ENCODE results near the gene FSD2. TPM values are rescaled to one million over a fixed set of nuclear protein-coding genes. Genes with fewer than 3 reads are reported as not detected.

Gene FSD2
- total RNA-seq, 1 donor from 2014 or later: 0.09 TPM

DNA sequence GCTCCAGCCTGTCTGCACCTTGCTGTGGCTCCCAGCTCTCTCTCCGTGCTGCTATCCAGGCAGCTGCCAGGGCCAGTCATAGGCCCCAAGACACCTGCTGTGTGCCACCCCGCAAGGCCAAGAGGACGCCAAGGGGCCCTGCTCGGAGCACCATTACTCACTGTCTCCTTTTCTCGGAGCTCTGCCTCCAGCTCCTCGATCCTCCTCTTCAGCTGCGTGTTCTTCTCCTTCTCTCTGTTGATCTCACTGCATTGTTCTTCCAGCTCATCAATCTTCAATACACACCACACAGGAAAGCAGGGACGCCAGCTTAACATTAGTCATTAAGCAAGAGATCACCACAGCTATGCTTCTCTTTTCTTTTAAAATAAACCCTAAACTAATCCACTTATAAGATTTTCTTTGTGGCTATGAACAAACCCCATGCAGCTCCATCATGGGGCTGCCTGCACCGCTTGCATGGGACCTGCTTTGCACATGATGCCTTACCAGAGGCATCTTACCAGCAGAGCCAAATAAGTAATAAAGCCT is 46.2 kb upstream of the FSD2 start:
- H3K4me2 ChIP-seq (ENCODE audit: low read length): peak overlapping the region; percentile 38
- H3K4me1 Mint-ChIP-seq (ENCODE audit: low read depth, unreplicated experiment): peaks cover 27% of the 10 kb centered on the region
- no peak overlapping the region for H2AFZ ChIP-seq (ENCODE audit: low read depth, low read length)
- no peak overlapping the region for H3K27ac Mint-ChIP-seq (ENCODE audit: unreplicated experiment)
- no peaks in the 10 kb centered on the region for H3K36me3 ChIP-seq (ENCODE audit: insufficient read depth, low read length)
- no peaks in the 10 kb centered on the region for H3K27me3 ChIP-seq (ENCODE audit: insufficient read depth, low read length)
- DNase-seq (ENCODE audit: low read depth) (peak; percentile 92), FAIRE-seq (no peak)
- no peaks in the 10 kb centered on the region for H3K27me3 Mint-ChIP-seq (ENCODE audit: low read depth, unreplicated experiment)
- H3K79me2 ChIP-seq (ENCODE audit: insufficient read depth, low read length): no peaks in the 10 kb centered on the region
- H3K27ac ChIP-seq (ENCODE audit: low read depth, low read length): no peak overlapping the region
- H3K4me3 ChIP-seq (ENCODE audit: insufficient read depth, low read depth, low read length): no peak overlapping the region
- H4K20me1 ChIP-seq (ENCODE audit: insufficient read depth, low read length): no peaks in the 10 kb centered on the region
- H3K9me3 Mint-ChIP-seq (ENCODE audit: unreplicated experiment): no peaks in the 10 kb centered on the region
- no peak overlapping the region for H3K4me3 Mint-ChIP-seq (ENCODE audit: unreplicated experiment)
- TF ChIP-seq EZH2 (IDR thresholded peaks at IDR 0.05; ENCODE audit: insufficient read depth, low read length): no peak
- TF ChIP-seq, protein P1, sequence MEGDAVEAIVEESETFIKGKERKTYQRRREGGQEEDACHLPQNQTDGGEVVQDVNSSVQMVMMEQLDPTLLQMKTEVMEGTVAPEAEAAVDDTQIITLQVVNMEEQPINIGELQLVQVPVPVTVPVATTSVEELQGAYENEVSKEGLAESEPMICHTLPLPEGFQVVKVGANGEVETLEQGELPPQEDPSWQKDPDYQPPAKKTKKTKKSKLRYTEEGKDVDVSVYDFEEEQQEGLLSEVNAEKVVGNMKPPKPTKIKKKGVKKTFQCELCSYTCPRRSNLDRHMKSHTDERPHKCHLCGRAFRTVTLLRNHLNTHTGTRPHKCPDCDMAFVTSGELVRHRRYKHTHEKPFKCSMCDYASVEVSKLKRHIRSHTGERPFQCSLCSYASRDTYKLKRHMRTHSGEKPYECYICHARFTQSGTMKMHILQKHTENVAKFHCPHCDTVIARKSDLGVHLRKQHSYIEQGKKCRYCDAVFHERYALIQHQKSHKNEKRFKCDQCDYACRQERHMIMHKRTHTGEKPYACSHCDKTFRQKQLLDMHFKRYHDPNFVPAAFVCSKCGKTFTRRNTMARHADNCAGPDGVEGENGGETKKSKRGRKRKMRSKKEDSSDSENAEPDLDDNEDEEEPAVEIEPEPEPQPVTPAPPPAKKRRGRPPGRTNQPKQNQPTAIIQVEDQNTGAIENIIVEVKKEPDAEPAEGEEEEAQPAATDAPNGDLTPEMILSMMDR (IDR thresholded peaks at IDR 0.05; ENCODE audit: insufficient read depth, low read depth, low read length): no peak
- H3K9ac ChIP-seq (ENCODE audit: low read length): no peak overlapping the region
- H3K4me1 ChIP-seq (ENCODE audit: insufficient read depth, low read length): peaks cover 36% of the 10 kb centered on the region
- no peaks in the 10 kb centered on the region for H3K36me3 Mint-ChIP-seq (ENCODE audit: low read depth, unreplicated experiment)
- no peaks in the 10 kb centered on the region for H3K9me3 ChIP-seq (ENCODE audit: insufficient read depth, low read depth, low read length)

DNA sequence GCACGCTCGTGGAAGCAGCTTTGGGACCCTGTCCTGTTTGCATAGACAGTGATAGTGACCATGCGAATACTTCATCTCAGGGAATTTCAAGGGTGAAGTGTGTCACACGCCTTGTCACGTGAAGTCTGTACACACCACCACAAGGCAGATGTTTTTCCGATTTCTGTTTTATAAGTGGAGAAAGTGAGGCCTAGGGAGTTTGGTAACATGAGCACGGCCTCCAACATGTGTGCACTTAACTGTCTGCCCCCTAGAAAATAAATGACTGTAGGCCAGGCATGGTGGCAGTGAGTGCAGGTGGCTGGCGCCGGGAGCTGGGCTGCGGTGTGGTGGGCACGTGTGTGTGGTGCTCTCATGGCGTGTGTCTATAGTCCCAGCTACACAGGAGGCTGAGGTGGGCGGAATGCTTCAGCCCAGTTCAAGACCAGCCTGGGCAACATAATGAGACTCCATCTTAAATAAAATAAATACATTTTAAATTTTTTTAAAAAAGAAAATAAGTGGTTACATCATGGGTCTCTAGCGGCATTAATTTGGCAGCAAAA is 45.5 kb upstream of the FSD2 start:
- Mint-ChIP-seq H3K9me3 (ENCODE audit: unreplicated experiment) (no peaks in the 10 kb centered on the region), H3K27me3 (ENCODE audit: low read depth, unreplicated experiment) (no peaks in the 10 kb centered on the region), H3K27ac (ENCODE audit: unreplicated experiment) (no peak overlapping the region), H3K36me3 (ENCODE audit: low read depth, unreplicated experiment) (no peaks in the 10 kb centered on the region), H3K4me1 (ENCODE audit: low read depth, unreplicated experiment) (peaks cover 25% of the 10 kb centered on the region), H3K4me3 (ENCODE audit: unreplicated experiment) (no peak overlapping the region)
- Histone ChIP-seq H4K20me1 (ENCODE audit: insufficient read depth, low read length) (no peaks in the 10 kb centered on the region), H3K4me3 (ENCODE audit: insufficient read depth, low read depth, low read length) (no peak overlapping the region), H3K27ac (ENCODE audit: low read depth, low read length) (no peak overlapping the region), H3K27me3 (ENCODE audit: insufficient read depth, low read length) (no peaks in the 10 kb centered on the region), H3K36me3 (ENCODE audit: insufficient read depth, low read length) (no peaks in the 10 kb centered on the region), H3K79me2 (ENCODE audit: insufficient read depth, low read length) (no peaks in the 10 kb centered on the region), H3K4me1 (ENCODE audit: insufficient read depth, low read length) (peaks cover 36% of the 10 kb centered on the region), H3K9me3 (ENCODE audit: insufficient read depth, low read depth, low read length) (no peaks in the 10 kb centered on the region), H2AFZ (ENCODE audit: low read depth, low read length) (no peak overlapping the region), H3K9ac (ENCODE audit: low read length) (no peak overlapping the region), H3K4me2 (ENCODE audit: low read length) (peak overlapping the region; percentile 38)
- DNase-seq (ENCODE audit: low read depth) (no peak), FAIRE-seq (no peak)
- no peak for TF ChIP-seq EZH2 (IDR thresholded peaks at IDR 0.05; ENCODE audit: insufficient read depth, low read length)
- TF ChIP-seq, protein P1 (IDR thresholded peaks at IDR 0.05; ENCODE audit: insufficient read depth, low read depth, low read length): no peak

DNA sequence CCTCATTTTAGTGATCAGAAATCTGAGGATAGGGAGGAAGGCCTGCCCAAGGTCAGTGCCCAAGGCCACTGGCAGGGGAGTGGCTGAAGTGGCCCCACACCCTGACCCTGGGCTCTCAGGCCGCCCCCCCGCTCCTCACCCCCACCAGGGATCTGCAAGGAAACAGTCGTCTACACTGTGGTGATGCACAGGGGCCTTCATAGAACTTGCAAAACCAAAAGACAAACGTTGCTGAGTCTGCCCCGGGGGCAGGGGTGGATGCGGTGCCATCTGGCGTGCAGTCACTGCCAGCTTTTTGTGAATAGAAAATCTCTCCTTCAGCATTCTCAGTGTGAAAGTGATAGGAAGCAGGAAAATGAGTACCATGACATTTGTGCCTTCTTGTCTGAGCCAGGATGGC is 44.9 kb upstream of the FSD2 start:
- Mint-ChIP-seq H3K36me3 (ENCODE audit: low read depth, unreplicated experiment) (no peaks in the 10 kb centered on the region), H3K27ac (ENCODE audit: unreplicated experiment) (peak overlapping the region; percentile 66), H3K9me3 (ENCODE audit: unreplicated experiment) (no peaks in the 10 kb centered on the region), H3K4me1 (ENCODE audit: low read depth, unreplicated experiment) (peaks cover 20% of the 10 kb centered on the region), H3K27me3 (ENCODE audit: low read depth, unreplicated experiment) (no peaks in the 10 kb centered on the region), H3K4me3 (ENCODE audit: unreplicated experiment) (peak overlapping the region; percentile 50)
- DNase-seq (ENCODE audit: low read depth) (no peak), FAIRE-seq (no peak)
- Histone ChIP-seq H3K4me1 (ENCODE audit: insufficient read depth, low read length) (peaks cover 36% of the 10 kb centered on the region), H3K36me3 (ENCODE audit: insufficient read depth, low read length) (no peaks in the 10 kb centered on the region), H3K4me2 (ENCODE audit: low read length) (no peak overlapping the region), H2AFZ (ENCODE audit: low read depth, low read length) (no peak overlapping the region), H3K27me3 (ENCODE audit: insufficient read depth, low read length) (no peaks in the 10 kb centered on the region), H4K20me1 (ENCODE audit: insufficient read depth, low read length) (no peaks in the 10 kb centered on the region), H3K27ac (ENCODE audit: low read depth, low read length) (no peak overlapping the region), H3K4me3 (ENCODE audit: insufficient read depth, low read depth, low read length) (no peak overlapping the region), H3K79me2 (ENCODE audit: insufficient read depth, low read length) (no peaks in the 10 kb centered on the region), H3K9ac (ENCODE audit: low read length) (no peak overlapping the region), H3K9me3 (ENCODE audit: insufficient read depth, low read depth, low read length) (no peaks in the 10 kb centered on the region)
- TF ChIP-seq EZH2 (IDR thresholded peaks at IDR 0.05; ENCODE audit: insufficient read depth, low read length): no peak
- TF ChIP-seq, protein P1 (IDR thresholded peaks at IDR 0.05; ENCODE audit: insufficient read depth, low read depth, low read length): no peak
